G401.6 (cell line): Measurements from ENCODE around the gene PAWR.
"Not testable (repeated sequence)": the region's sequence is repeated elsewhere in the genome, so short reads cannot be mapped to it uniquely, and the experiment has no call there.

ENCODE experiments used
- FAIRE-seq: peaks from 2 replicates; lab custom pipeline; 2012; peaks lifted over from hg19 to GRCh38; lab: Jason Lieb, UNC

Gene PAWR

DNA sequence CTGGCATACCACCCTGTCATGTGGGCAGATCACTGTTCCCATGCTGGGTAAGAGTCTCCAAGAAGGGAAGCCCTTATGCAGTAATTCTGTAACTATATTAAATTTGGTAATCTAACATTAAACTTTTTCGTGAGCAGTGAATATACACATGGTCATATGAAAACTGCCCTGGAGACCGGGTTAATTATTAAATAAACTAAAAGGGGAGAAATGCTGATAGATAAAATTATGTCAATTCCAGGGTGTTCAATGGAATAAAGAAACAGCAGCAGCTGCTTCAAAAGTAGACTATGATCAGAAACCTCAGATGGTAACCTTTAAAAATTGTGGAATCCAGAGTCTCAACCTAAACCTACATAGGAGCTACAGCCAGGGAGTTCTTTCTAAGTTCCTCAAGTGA, 100.0 kb downstream of the PAWR start:
- FAIRE-seq: no peak

DNA sequence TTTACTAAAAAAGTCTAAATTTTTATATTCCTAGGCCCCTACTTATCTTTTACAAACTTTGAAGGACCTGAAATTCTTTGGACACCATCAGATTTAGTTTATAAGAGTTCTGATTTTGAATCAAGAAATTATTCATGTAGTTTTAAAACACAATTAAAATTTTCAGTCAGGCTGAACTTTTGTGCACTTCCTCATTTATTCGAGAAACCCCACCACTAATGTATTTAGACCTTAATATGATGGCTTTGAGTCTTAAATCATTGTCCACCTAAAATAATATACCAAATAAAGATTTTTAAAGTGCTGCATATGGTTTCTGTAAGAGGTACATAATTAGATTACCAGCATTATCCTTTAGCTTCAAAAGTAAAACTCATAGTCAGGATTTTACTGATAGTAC, 103.4 kb downstream of the PAWR start:
- no peak for FAIRE-seq

DNA sequence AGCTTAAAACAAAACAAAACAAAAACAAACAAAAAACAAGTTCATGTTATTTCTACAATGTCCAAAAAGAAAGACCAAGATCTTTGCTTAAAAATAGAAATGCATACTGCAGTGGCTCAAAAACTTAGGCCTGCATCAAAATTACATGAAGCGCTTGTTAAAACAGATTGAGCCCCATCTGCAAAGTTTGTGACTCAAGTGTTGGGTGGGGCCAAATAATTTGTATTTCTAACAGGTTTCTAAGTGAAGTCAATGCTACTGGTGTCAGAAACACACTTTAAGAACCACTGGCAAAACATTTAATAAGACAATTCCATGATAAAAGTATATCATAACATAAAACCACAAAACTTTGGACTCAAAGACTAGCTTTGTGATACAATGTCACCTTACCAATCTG, 105.6 kb downstream of the PAWR start:
- peak; percentile 23 for FAIRE-seq

DNA sequence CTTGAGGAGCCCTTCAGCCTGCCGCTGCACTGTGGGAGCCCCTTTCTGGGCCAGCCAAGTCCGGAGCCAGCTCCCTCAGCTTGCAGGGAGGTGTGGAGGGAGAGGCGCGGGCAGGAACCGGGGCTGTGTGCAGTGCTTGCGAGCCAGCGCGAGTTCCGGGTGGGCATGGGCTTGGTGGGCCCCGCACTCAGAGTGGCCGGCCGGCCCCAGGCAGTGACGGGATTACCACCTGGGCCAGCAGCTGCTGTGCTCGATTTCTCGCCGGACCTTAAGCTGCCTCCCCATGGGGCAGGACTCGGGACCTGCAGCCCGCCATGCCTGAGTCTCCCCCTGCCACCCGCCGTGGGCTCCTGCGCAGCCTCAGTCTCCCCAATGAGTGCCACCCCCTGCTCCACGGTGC, 116.9 kb downstream of the PAWR start:
- FAIRE-seq: no peak

DNA sequence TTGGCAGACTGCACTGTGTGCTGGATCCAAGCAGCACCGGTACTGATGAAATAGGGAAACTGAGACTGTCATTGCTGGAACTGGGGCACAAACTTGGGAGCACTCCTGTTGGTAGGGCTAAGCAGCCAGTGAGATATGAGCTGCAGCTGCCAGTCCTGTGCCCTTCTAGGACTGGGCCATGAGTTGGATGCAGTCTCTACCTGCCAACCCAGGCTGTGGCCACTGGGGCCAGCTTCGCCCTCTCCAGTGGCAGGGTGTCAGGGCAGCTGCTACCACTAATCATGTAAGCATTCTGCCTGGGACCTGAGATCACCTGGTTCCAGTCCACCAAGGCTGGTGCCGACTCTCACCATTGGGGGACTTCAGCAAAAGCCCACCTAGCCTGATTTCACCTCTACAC, 121.1 kb downstream of the PAWR start:
- FAIRE-seq: no peak

DNA sequence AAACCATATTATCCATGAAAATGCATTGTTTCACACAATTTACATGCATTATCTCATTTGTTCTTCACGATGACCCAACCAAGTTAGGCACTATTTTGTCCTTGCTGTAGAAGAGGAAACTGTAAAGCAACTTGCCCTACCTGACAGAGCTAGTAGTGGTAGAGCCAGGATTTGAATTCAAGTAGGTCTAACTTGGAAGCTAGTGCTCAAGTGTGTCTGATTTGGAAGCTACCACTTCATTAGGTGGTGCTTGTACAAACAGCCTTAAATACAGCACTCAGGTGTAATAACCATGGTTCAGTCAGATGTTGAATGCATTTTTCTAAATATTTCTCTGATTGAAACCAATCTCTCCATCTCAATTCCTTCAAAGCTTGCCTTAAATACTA, 123.6 kb downstream of the PAWR start:
- FAIRE-seq: no peak

DNA sequence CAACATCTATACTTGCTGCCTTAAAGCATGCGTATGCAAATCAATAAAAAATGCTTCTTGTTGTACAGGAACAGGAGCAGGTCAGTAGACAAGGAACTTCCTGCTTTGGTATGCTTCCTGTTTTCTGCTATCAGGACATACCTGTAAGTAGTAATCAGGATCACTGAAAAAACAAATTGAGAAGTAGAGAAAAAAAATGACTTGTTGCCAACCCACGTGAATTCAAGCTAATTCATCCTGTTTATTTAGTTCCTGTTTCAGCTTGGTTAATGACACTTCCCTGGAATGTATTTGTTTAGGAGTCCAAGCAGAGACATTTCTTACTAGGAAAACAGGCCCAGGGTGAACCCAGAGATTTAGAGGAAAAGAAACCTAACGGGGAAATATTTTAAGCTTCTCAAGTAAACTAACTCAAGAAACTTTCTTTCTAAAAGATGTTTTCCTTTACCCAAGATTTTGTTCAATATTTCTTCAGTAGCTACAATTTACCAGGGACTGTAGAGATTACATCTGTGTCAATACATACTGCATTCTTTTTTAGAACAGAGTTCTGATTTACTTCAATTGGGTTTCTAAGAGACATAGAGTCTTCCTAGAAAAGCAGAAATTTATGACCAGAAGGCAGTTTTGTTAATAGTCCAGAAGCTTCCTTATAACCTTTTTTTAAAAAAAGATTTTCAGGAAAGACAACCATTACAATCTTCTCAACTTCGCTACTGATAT, 124.2 kb downstream of the PAWR start:
- FAIRE-seq: no peak

DNA sequence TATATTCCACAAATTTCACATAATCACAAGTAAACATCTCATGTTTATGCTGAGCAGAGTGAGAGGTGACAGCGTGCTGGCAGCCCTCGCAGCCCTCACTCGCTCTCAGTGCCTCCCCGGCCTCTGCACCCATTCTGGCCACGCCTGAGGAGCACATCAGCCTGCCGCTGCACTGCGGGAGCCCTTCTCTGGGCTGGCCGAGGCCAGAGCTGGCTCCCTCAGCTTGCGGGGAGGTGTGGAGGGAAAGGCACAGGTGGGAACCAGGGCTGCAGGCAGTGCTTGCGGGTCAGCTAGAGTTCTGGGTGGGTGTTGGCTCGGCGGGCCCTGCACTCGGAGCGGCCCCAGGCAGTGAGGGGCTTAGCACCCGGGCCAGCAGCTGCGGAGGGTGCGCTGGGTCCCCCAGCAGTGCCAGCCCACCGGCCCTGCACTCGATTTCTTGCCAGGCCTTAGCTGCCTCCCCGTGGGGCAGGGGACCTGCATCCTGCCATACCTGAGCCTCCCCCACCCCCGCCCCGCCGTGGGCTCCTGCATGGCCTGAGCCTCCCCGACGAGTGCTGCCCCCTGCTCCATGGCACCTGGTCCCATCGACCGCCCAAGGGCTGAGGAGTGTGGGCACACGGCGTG, 125.9 kb downstream of the PAWR start:
- FAIRE-seq: not testable (repeated sequence)

DNA sequence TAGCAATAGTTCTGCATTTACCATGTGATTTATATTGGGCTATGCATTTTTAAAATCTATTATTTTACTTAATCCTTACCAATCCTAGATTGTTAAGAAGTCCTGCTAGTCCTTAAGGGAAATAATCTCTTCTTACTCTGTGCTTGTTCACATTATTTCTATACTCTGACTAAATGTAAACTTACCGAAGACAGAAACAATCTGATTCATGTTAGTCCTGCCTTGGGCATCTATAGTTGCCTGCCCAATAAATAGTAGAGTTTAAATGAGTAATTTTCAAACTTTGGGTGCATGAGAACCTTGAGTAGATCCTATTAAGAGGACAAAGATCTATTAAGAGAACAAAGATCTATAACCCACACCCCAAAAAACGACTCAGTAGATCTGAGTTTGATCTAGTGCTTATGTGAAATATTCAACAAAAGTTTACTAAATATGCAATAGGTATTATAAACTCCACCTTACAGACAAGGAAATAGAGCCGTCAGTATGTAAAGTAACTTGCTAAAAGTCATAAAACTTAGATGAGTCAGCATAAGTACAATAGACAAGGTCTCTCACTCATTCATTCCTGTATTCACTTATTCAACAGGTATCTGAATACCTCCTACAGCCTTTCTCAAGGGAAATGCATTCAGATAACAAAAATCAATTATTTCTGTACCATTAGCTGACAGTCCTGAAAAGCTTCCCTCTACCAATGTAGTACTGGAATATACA, 127.6 kb downstream of the PAWR start:
- FAIRE-seq: no peak

DNA sequence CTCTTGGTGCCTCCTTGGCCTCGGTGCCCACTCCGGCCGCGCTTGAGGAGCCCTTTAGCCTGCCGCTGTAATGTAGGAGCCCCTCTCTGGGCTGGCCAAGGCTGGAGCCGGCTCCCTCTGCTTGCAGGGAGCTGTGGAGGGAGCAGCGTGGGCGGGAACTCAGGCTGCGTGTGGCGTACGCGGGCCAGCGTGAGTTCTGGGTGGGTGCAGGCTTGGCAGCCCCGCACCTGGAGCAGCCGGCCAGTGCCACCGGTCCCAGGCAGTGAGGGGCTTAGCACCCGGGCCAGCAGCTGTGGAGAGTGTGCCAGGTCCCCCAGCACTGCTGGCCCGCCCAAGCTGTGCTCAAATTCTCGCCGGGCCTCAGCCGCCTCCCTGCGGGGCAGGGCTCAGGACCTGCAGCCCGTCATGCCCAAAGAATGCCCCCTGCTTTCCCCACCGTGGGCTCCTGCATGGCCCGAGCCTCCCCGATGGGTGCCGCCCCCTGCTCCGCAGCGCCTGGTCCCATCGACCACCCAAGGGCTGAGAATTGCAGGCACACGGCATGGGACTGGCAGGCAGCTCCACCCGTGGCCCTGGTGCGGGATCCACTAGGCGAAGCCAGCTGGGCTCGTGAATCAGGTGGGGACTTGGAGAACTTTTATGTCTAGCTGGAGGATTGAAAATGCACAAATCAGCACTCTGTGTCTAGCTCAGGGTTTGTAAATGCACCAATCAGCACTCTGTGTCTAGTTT, 129.2 kb downstream of the PAWR start:
- FAIRE-seq: no peak

DNA sequence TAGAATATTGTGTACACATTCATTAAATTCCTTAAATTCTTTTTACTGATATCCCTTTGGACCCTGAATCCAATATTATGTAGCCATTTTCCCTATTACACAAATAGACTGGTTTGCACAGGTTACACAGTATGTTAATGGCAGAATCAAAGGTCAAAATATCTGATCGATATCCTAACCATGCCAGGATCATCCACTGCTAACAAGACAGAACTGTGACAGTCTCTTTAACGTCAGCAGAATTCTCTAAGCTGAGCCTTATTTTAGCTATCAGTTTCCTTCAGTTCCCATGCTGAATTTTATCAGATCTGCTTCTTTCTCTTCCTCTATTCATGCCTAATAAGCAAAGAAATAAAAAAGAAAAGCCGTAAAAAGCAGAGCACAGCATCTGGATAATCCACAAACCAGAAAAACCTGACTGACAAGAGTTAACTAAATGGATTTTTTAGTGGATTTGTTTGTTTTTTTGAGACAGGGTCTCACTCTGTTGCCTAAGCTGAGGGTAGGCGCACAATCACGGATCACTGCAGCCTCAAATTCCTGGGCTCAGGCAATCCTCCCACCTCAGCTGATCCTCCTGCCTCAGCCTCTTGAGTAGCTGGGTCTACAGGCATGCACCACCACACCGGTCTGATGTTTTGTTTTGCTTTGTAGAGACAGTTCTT, 130.4 kb downstream of the PAWR start:
- no peak for FAIRE-seq

DNA sequence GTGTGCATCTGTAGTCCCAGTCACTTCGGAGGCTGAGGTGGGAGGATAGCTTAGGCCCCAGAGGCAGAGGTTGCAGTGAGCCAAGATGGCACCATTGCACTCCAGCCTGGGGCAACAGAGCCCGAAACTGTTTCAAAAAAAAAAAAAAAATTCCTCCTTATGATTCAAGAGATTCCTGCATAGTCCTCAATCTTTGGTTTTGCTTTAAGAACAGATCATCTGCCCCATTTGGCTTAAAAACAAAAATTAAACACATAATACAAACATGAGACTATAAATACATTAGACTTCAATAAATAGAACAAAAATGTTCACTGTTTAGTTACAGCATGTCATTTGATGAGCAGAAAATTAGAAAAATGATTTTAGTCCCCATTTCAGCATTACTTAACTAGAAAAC, 131.2 kb downstream of the PAWR start:
- FAIRE-seq: no peak

DNA sequence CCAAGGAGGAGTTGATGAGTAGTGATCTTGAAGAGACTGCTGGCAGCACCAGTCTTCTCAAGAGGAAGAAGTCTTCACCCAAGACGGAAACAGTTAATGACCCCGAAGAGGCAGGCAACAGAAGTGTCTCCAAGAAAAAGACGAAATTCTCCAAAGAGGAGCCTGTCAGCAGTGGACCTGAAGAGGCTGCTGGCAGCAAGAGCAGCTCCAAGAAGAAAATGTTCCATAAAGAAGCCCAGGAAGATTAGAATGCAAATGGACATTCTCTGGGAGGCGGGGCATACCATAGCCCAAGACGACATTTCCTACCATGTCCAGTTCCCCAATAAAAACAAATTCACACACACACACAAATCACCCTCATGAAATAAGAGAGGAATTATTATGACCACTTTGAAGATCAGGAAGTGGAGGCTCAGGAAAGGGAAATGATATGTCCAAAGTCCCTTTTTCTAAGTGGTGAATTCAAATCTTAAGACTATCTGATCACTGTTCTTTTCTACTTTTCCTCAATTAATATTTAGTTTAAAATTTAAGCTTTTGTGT, 131.8 kb downstream of the PAWR start:
- FAIRE-seq: no peak

DNA sequence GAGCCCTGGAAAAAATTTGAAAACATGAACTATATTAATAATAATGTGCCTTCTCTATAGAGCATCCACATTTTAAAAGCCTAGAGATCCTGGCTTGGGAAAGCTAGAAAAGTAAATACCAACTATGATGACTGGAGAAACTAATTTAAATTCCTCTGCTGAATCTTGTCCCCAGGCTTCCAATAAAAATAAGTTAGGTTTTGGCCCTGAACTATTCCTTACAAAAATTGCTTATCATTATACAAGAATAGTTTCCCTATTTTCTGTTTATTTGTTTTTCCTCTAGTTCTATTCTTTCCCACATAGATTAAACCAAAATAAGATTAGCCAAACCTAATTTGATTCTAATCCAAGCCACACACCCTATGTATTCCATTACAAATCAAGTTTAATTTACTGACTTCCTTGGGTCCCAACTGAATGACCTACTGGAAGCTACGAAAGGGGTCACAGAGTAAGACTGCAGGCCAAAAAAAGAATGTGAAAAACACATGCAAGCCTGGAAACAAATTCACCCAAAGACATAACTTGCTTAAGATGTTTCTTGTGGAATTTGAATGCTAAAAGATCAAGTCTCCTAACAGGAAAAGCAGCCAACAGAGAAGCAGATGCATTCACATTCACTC, 133.0 kb downstream of the PAWR start:
- no peak for FAIRE-seq

DNA sequence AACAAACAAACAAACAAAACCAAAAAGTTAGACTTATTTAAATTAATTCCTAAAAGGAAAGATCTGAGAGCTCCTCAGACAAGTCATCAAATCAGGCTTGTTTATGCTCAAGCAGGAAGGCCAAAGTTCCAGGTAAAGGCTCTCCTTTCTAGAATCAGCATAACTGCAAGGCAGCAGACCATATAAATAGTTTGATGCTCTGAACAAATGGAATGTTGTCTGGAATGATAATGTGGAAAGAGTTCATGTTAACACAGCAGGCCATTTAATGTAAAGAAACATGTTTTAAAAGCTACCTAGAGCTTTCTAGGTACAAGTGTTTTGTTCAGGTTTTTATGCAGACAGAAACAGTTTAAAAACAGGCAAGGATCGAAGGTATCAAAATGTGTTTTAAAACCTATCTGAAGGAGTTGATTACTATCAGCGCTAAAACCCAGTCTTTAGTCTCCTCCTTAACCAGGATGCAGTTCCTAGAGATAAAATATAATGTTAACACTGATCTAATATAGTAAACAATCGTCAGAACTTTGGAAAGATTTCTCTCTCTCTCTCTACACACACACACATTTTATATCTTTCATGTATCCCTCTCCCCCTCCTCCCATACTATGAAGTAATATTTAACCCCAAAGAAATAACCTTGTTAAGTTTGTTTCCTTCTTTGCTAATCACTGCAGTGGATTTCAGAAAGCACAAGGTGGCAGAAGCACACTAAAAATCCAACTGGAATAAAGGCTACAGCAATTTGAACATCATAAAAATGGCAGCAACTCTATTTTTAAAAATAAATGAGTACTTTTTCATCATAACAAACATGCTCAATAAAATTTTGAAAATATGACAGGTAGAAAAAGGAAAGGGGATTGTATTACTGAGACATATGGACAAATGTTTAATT, 135.5 kb downstream of the PAWR start:
- peak; percentile 90 for FAIRE-seq

DNA sequence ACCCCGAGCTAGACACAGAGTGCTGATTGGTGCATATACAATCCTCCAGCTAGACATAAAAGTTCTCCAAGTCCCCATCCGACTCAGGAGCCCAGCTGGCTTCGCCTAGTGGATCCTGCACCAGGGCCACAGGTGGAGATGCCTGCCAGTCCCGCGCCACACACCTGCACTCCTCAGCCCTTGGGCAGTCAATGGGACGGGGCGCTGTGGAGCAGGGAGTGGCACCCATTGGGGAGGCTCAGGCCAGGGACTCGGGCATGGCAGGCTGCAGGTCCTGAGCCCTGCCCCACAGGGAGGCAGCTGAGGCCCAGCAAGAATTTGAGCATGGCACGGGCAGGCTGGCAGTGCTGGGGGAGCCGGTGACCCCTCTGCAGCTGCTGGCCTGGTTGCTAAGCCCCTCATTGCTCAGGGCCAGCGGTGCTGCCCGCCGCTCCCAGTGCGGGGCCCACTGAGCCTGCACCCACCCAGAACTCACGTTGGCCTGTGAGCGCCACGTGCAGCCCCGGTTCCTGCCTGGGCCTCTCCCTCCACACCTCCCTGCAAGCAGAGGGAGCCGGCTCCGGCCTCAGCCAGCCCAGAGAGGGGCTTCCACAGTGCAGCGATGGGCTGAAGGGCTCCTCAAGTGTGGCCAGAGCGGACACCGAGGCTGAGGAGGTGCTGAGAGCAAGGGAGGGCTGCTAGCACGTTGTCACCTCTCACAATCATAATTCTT, 136.7 kb downstream of the PAWR start:
- FAIRE-seq: no peak

DNA sequence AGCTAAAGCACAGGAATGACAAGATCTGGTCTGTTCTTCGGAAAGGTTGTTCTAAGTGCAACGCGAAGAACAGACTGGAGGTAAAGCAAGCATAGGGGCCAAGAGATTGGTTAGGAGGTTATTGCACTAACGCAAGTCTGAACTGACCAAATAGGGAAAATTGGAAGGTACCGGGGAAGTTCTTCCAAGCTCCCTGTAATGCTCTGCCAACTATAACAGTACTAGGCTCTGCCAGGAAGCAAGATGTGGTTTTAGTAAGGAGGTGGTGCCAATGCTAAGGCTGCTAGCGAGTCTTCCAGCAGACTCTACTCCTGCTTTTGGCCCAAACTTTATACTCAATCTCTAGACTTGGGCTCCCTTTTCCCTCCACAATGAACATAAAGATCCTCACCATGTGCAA, 138.6 kb downstream of the PAWR start:
- FAIRE-seq: no peak

DNA sequence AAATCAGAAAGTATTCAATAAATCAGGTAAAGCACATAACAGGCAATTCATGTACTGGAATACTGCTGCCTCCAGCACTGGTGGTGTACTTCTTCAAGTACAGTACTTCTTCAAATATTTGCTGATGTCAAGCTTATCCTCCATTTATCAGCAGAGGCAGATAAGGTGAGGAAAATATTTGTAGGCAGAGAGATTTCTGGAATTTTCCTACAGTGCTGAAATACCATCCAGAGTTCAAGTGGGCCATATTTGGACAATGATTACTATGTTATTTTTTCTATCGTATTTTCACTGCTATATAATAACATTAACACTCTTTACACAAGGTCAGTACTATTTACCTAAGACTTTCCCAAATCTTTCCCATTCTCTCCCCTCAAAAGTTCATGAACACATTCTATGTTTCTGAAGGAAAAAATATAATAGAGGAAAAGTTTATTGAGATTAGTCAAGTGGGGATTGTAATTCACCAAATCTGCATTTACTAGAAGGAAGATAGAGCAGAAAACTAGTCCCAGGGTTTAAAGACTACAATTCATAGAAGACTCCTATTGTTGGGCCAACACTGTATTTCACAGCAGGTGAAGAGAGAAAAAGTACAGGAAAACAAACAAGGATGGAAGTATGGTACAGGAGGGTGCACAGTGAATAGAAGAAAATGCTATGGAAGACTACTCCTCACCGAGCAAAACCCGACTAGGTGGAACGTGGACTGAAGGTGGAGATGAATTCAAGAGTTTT, 141.1 kb downstream of the PAWR start:
- FAIRE-seq: no peak

DNA sequence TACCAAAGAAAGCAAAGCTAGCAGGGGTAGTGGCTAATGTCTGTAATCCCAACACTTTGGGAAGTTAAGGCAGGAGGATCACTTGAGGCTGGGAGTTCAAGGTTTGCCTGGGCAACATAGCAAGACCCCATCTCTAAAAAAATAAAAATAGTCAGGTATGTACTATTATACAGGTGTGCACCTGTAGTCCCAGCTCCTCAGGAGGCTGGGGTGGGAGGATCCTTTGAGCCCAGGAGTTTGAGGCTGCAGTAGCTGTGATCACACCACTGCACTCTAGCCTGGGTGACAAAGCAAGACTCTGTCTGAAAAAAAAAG, 142.2 kb downstream of the PAWR start:
- FAIRE-seq: no peak
